Heart right ventricle (tissue), 16 donors: Measurements from ENCODE around the gene NUBPL. TPM values are rescaled to one million over a fixed set of nuclear protein-coding genes. Genes with fewer than 3 reads are reported as not detected.

Source experiments
- ATAC-seq, 8 donors: fragments of 200-7000 bp; cut with Tn5 transposase; one replicate each; pipeline ENCODE4 v1.9.1; 2020; ENCODE audit warnings: mild to moderate bottlenecking in 8 of 8, moderate library complexity in 8 of 8, moderate number of reproducible peaks in 1 of 8
- DNase-seq, 2 donors: peaks; one replicate each; pipeline ENCODE4 v3.0.0-alpha.2; 2020
- H3K27ac ChIP-seq, 10 donors: fragments of 200-600 bp; sonication (generic) in 2 of 10; one replicate each; pipeline versions ENCODE4 v1.5.0 to v1.8.0; 2020 to 2022; ENCODE audit warnings: mild to moderate bottlenecking in 3 of 10
- H3K27me3 ChIP-seq, 7 donors: fragments of 200-600 bp; one replicate each; pipeline ENCODE4 v1.8.0; 2021 to 2022; ENCODE audit warnings: mild to moderate bottlenecking in 2 of 7
- H3K36me3 ChIP-seq, 9 donors: fragments of 200-600 bp; sonication (generic) in 1 of 9; one replicate each; pipeline versions ENCODE4 v1.5.0 to v1.8.0; 2020 to 2022; ENCODE audit warnings: mild to moderate bottlenecking in 2 of 9
- H3K4me1 ChIP-seq, 9 donors: fragments of 200-600 bp; sonication (generic) in 1 of 9; one replicate each; pipeline versions ENCODE4 v1.5.0 to v1.8.0; 2020 to 2022; ENCODE audit warnings: mild to moderate bottlenecking in 4 of 9
- H3K4me3 ChIP-seq, 10 donors: fragments of 200-600 bp; sonication (generic) in 2 of 10; one replicate each; pipeline versions ENCODE4 v1.5.0 to v1.8.0; 2020 to 2022; ENCODE audit warnings: mild to moderate bottlenecking in 7 of 10, moderate library complexity in 2 of 10
- H3K9me3 ChIP-seq, 11 donors: fragments of 200-600 bp in 10 of 11; sonication (generic) in 2 of 11; one replicate each; pipeline versions ENCODE4 v1.5.0 to v1.8.0; 2013 to 2022; ENCODE audit warnings: mild to moderate bottlenecking in 2 of 11, control low read depth in 1 of 11, moderate library complexity in 1 of 11
- WGBS, 2 donors: extraction: QIAGEN DNeasy Blood & Tissue Kit; methylation state at CpG; one replicate each; pipeline ENCODE4 v1.1.7; 2013; ENCODE audit warnings: inconsistent platforms in 1 of 2; 5-methylcytosine and 5-hydroxymethylcytosine counted together
- intact Hi-C, 10 donors: fragments of 100-400 bp; cut with DNase I; formaldehyde crosslinking; loops; one replicate each; pipeline versions ENCODE4 v1.11.1 to v1.14.2; 2022
- polyA plus RNA-seq, 2 donors: library from polyadenylated mRNA; stranded (reverse); fragments of 200-250 nt; gene quantifications; one replicate each; pipeline ENCODE4 v1.2.3, GENCODE V29; 2013
- total RNA-seq, 10 donors: library from RNA; stranded (reverse); fragmentation: NEBNext Ultra II Directional in 3 of 10; extraction: Animal tissue kit (Norgen Biotek cat#: 25700) in 3 of 10; gene quantifications; one replicate each; pipeline versions ENCODE4 v1.2.1 to v1.2.4, GENCODE V29; 2021 to 2023
- TF ChIP-seq, protein P1 (sequence below), 9 donors: fragments of 200-600 bp; sonication (generic) in 2 of 9; IDR thresholded peaks; one replicate each; pipeline versions ENCODE4 v1.5.0 to v1.8.0; 2021 to 2022; ENCODE audit warnings: antibody characterized with exemption in 9 of 9, mild to moderate bottlenecking in 5 of 9, moderate library complexity in 1 of 9
- donor health status: Arrhythmogenic right ventricular cardiomyopathy.
- donor health status: ischemic (EF 13 %, LVEDD 7.1; RV severe dilation, severe dysfunction).
- donor health status: healthy with polysubstance abuse.
- donor health status: DM: no; HTN: yes; CAD: no.
- donor health status: DM: no; HTN: no; CAD: no.
- donor health status: ischemic (EF 25% LVEDD 6.9; RV normal size, moderate dysfunction).
- donor health status: ischemic (EF 25% LVEDD 5.7; RV mildly dilated, moderate dysfunction).
- donor health status: healthy.
- donor health status: DM: yes; HTN: yes; CAD: no.
- donor health status: Ischemic cardiomyopathy.
- donor health status: ischemic (EF 35%, LVEDD 5.7; RV mildly dilated, moderate dysfunction).
- donor health status: nonischemic (EF 11% LVEDD 7.7; RV severe dilation, severe dysfunction).
- donor health status: DM: yes; HTN: yes; CAD: no.
- donor health status: PGD.
- donor health status: ischemic (EF 29% LVEDD 5.4; RV normal size, mild dysfunction).
- donor health status: nonischemic (EF 23%, LVEDD 6.1; RV moderate dilation, normal function).

Gene NUBPL
- total and polyA plus RNA-seq, 12 donors: 4.0 to 32.0 (median 24.1) TPM

DNA sequence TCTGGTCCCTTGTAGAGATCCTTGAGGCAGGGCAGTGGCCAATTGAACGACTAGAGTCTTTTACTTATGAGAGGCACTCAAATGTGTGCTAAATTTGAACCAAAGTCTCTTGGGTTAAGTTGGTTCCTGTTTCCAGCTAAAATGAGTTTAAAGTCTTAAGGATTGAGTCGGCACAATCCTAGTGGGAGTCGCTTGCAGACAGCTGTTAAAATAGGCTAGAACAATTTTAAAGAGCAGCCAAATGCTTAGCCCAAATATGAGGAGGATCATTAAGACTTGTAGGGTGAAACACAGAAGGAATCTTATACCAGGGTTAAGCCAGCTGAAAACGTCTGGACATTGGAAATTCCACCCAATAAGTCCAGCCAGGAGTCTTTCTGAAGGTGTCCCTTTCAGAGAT, 216.1 kb downstream of the NUBPL start:
- peak in 2 of 8 donors; percentile 40 to 52 for ATAC-seq
- H3K9me3 ChIP-seq: peaks cover 0 to 23% (median 7%) of the 10 kb centered on the region in 11 donors
- no peaks in the 10 kb centered on the region for H3K27me3 ChIP-seq
- peaks cover 0 to 15% (median 0%) of the 10 kb centered on the region in 9 donors for H3K4me1 ChIP-seq
- intact Hi-C loops: no loop called here
- H3K27ac ChIP-seq: no peak overlapping the region
- WGBS, 2 donors: 56 to 64% methylated on average over 4 of the region's 4 CpGs
- H3K4me3 ChIP-seq: no peak overlapping the region
- TF ChIP-seq, protein P1, sequence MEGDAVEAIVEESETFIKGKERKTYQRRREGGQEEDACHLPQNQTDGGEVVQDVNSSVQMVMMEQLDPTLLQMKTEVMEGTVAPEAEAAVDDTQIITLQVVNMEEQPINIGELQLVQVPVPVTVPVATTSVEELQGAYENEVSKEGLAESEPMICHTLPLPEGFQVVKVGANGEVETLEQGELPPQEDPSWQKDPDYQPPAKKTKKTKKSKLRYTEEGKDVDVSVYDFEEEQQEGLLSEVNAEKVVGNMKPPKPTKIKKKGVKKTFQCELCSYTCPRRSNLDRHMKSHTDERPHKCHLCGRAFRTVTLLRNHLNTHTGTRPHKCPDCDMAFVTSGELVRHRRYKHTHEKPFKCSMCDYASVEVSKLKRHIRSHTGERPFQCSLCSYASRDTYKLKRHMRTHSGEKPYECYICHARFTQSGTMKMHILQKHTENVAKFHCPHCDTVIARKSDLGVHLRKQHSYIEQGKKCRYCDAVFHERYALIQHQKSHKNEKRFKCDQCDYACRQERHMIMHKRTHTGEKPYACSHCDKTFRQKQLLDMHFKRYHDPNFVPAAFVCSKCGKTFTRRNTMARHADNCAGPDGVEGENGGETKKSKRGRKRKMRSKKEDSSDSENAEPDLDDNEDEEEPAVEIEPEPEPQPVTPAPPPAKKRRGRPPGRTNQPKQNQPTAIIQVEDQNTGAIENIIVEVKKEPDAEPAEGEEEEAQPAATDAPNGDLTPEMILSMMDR (IDR thresholded peaks at IDR 0.05): no peak
- DNase-seq: no peak
- no peaks in the 10 kb centered on the region for H3K36me3 ChIP-seq

DNA sequence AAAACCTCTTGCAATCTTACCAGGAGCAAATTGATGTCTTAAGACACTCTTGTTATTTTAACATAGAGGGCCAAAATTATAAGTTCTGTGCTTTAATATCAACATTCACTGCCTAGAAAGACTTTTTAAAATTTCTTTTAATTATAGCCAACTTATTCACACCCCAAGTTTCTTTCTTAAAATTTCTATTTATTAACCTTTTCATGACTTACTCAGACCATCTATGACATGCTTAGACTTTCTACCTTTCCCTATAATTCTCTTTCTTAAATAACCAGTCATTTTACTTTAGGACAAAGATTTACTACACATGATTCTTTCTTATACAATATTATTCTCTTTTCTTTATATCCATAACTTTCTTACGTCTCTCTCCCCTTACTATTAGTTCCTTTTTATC, 220.4 kb downstream of the NUBPL start:
- TF ChIP-seq, protein P1 (IDR thresholded peaks at IDR 0.05): no peak
- no peaks in the 10 kb centered on the region for H3K36me3 ChIP-seq
- 100% methylated on average over 1 of the region's 1 CpG for WGBS, 2 donors
- ATAC-seq: no peak
- no peak for DNase-seq
- no peaks in the 10 kb centered on the region for H3K27me3 ChIP-seq
- no peak overlapping the region for H3K27ac ChIP-seq
- H3K4me3 ChIP-seq: no peak overlapping the region
- intact Hi-C loops: no loop called here
- H3K4me1 ChIP-seq: peaks cover 0 to 15% (median 0%) of the 10 kb centered on the region in 9 donors
- peaks cover 0 to 27% (median 7%) of the 10 kb centered on the region in 11 donors for H3K9me3 ChIP-seq

DNA sequence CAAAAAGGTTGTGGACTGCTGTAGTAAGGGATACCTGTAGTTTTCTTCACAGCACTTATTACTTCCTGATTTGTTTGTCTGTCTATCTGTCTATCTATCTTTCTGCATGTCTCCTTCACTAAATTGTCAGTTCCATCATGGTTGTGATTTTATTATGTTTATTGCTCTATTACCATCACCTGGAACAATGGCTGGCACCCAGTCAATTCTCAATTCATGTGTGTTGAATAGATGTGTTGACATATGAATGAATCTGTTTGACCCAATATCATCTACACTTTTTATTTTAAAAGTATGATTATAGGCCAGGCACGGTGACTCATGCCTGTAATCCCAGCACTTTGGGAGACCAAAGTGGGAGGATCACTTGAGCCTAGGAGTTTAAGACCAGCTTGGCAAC, 224.4 kb downstream of the NUBPL start:
- no peaks in the 10 kb centered on the region for H3K36me3 ChIP-seq
- TF ChIP-seq, protein P1 (IDR thresholded peaks at IDR 0.05): no peak
- no peak overlapping the region for H3K27ac ChIP-seq
- H3K9me3 ChIP-seq: peaks cover 0 to 22% (median 7%) of the 10 kb centered on the region in 11 donors
- ATAC-seq (no peak), DNase-seq (no peak)
- H3K27me3 ChIP-seq: no peaks in the 10 kb centered on the region
- H3K4me1 ChIP-seq: no peaks in the 10 kb centered on the region
- 88 to 94% methylated on average over 1 of the region's 1 CpG for WGBS, 2 donors
- no peak overlapping the region for H3K4me3 ChIP-seq
- intact Hi-C loops: no loop called here

DNA sequence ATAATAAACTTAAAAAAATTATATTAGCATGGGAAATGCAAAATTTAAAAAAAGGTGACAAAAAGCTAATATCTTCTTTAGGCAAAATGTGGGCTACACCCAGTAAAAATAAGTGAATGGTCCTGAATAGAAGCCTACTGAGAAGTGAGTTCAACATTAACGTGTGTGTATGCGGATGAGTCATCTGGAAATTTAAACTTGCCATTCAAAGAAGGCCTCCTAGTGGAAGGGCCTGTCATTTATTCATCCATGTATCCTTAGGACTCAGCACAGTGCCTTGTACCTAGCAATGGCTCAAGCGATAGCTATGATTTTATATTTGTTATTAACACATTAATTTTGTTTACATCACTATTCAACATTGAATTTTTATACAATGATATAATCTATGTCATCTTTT, 226.2 kb downstream of the NUBPL start:
- no peak overlapping the region for H3K4me3 ChIP-seq
- H3K9me3 ChIP-seq: peaks cover 0 to 4% (median 0%) of the 10 kb centered on the region in 11 donors
- H3K27ac ChIP-seq: no peak overlapping the region
- WGBS, 2 donors: 87 to 93% methylated on average over 3 of the region's 3 CpGs
- H3K36me3 ChIP-seq: no peaks in the 10 kb centered on the region
- no peaks in the 10 kb centered on the region for H3K27me3 ChIP-seq
- TF ChIP-seq, protein P1 (IDR thresholded peaks at IDR 0.05): peak in 1 of 9 donors; percentile 4
- intact Hi-C loops: no loop called here
- ATAC-seq (no peak), DNase-seq (no peak)
- no peaks in the 10 kb centered on the region for H3K4me1 ChIP-seq
